GM10266 (cell line): Measurements from ENCODE around the gene TRPM4.

Experiments
- DNase-seq: peaks from one replicate; pipeline ENCODE4 v3.0.0; 2012; ENCODE audit errors: extremely low spot score
- CTCF ChIP-seq: IDR thresholded peaks from 2 replicates; pipeline ENCODE4 v1.5.1; 2012; ENCODE audit warnings: mild to moderate bottlenecking, low read depth; ENCODE audit not compliant: control insufficient read depth, insufficient read depth; ENCODE audit errors: missing control alignments

TRPM4 gene

GRCh38 chr19:49155820-49156346 is 1.7 kb upstream of the TRPM4 start:
- DNase-seq, result no peak

GRCh38 chr19:49160450-49161189 is 3.0 kb downstream of the TRPM4 start:
- TF ChIP-seq CTCF, result no peak
- DNase-seq, result no peak

More at GRCh38 chr19:49155820-49156346, 1.7 kb upstream of the TRPM4 start:
- no peak for TF ChIP-seq CTCF

GRCh38 chr19:49161987-49162386 is 4.4 kb downstream of the TRPM4 start:
- TF ChIP-seq CTCF, result no peak
- DNase-seq, result no peak

- TF ChIP-seq CTCF, result no peak
- DNase-seq, result no peak
These were observed 7.6 kb downstream of the TRPM4 start for GRCh38 chr19:49165111-49165750.

- no peak for TF ChIP-seq CTCF
- DNase-seq, result no peak
These were observed 8.3 kb downstream of the TRPM4 start for GRCh38 chr19:49165865-49166301.

GRCh38 chr19:49167857-49168409 is 10.3 kb downstream of the TRPM4 start:
- TF ChIP-seq CTCF, result no peak
- no peak for DNase-seq
